ENCODE data around the gene RGS7.
"Not testable (repeated sequence)": the region's sequence is repeated elsewhere in the genome, so short reads cannot be mapped to it uniquely, and the experiment has no call there.

Gene RGS7

DNA sequence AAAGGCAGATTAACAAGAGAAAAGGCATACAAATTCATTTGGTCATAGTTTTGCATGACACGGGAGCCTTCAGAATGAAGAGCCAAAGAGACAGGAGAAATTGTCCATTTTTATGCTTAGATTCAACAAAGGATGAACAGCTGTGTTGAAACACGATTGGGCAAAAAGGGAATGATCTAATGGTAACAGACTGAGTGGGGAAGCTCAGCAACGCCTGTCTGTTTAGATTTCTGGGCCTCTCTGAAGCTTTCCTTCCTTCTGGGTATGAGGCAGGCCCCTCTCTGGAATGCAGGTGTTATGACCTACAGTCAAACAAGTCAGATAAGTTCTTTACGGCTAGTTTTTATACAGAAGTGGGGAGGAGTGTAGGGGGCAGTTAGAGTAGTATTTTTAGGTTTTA lies 154.6 kb downstream of the RGS7 start:
- DNase-seq: no peak

DNA sequence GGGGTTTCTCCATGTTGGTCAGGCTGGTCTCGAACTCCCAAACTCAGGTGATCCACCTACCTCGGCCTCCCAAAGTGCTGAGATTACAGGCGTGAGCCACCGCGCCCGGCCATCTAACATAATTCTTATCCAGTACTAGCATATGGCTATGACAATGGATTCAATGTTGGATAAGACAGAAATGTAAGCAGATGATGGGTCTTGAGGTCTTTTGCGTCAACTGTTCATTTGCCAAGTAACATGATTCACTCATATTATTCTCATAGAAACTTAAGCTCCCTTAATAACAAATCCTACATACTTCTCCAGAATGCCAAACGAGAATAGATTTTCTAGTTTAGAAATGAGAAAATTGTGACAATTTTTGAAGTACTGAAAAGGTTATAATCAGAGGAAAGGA lies 170.3 kb downstream of the RGS7 start:
- no peak for DNase-seq

DNA sequence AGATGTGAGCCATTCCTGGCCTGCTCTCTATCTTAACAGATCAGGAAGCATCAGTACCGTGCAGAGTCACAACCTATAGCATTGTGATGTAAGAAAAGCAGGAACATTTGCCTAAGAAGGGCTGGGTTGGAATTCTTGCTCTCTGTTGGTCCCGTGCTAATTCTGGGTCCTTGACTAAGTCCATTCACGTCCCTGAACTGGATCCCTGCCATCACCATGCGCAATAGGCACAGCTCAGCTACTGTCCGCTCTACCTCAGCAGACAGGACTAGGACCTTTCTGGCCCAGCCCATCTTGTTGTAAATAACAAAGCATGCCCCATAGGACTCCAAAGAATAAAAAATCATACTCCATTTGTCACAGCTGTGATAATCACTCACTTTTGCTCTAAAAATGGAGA lies 175.0 kb downstream of the RGS7 start:
- no peak for DNase-seq

DNA sequence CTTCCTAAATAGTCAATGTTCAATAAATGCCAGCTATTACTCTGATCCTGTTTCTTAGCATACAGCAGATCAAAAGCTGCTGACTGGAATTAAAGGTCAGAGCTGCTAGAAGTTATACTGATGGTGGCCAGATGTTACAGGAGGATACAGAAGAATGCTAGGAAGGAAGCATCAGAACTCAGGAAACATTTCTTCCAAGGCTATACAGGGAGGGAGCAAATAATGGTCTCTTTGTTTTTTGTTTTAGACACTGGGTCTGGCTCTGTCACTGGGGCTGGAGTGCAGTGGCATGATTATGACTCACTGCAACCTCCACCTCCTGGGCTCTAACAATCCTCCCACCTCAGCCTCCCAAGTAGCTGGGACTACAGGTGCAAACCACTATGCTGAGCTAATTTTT lies 175.5 kb downstream of the RGS7 start:
- no peak for DNase-seq

DNA sequence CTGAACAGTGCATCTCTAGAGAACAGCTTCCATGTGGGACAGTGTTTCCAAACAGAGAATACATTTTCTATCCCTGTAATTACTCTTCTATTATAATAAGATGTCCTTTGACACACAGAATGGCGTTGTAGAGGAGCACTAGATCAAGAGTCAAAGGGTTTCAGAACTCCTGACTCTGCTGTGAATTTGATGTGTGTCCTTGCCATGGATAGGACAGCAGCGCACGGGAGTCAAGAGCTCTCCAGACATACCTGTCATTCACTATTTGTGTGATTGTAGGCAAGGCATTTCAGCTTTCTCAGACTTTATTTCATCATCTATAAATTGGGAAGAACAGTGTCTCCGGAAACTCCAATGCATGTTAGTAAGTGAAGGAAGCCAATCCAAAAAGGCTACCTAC lies 176.4 kb downstream of the RGS7 start:
- DNase-seq: no peak

DNA sequence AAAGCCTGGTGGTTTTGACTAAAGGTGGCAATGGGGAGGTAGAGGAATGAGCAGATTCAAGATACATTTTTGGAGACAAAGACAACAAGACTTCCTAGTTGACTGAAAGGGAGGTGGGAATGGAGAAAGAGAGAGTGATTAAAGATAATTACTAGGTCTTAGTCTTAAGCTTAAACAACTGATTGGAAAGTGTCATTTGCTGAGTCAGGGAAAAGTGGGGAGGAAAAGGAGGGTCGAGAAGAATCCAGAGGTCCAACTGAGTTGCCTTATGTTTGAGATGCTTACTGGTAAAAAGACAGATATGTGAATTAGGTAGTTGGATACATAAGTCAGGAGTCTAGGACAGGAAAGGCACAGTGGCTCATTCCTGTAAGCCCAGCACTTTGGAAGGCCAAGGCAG lies 179.3 kb downstream of the RGS7 start:
- DNase-seq: no peak

DNA sequence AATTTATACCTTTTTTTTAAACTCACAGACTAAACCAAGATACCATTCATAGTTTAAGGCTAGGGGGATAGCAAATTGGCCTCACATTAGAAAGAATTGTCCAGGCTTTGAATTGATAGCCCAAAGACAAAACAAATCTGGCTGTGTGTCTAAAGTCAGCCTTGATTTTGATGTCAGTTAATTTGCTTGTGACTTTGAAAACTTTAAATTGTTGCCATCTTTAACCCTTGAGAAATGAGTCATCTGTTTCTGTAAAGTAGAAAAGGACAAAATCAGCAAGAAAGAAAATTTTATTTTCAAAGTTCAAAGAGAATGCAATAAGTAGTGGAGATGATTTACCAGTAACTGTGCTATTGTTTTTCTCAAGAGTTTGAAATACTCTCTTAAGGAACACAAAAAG lies 184.5 kb downstream of the RGS7 start:
- DNase-seq: no peak

DNA sequence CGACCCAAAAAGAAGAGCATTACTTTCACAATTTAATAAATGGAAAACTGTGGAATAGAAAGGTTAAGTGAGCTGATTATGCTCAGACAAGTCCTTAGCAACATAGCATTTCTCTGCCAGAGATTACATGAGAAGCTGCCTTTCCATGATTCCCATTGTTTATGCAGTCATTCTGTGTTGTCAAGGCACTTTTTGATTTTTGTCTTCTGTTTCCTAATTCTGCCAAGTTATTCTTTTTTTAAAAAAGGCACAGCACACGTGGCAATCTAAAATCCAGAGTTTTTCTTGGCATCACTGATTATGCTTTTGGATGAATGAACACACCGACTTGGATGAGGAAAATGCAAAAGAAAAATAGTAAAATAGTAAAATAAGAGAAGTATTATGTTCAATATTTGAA lies 185.0 kb downstream of the RGS7 start:
- DNase-seq: no peak

DNA sequence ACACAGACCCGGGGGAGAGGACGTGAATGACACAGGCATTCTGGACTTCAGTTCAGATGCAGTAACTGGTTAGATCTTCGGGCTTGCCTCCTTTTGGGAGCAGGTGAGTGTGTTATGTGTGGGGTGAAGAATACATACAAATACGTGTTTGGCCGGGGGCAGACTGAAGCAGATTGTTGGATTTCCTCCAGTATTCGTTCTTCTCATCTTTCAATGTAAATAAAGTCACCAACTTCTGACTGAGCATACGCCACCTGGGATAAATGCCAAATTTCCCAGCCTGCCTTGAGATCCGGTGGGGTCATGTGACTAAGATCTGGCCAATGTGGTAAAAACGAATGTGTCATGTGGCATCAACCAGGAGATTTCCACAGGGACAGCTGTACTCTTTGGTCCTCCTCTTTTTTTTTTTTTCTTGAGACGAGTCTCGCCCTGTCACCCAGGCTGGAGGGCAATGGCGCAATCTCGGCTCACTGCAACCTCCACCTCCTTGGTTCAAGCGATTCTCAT lies 189.8 kb downstream of the RGS7 start:
- DNase-seq: no peak

DNA sequence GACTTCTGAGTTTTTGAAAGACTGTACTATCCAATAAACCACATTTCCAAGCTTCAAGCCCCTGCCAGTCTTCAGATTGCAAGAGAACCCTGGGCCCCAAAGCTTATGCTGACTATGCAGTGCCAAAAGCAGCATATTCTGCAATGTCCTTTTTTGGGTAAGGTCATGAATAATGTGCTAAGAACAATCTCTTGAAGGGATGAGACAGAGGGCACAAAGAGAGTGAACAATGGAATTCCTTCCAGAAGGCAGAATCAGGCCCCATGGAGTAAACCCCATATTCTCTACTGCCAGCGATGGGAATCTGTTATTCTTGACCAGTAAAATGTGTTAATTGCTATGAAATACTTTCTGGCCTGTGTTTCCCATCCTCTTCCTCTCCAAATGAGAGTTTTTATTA lies 190.4 kb downstream of the RGS7 start:
- DNase-seq: no peak

DNA sequence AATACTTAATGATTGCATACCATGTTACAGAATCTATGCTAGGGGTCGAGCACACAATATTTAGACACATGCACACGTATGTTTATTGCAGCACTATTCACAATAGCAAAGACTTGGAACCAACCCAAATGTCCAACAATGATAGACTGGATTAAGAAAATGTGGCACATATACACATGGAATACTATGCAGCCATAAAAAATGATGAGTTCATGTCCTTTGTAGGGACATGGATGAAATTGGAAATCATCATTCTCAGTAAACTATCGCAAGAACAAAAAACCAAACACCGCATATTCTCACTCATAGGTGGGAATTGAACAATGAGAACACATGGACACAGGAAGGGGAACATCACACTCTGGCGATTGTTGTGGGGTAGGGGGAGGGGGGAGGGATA lies 191.7 kb downstream of the RGS7 start:
- DNase-seq: not testable (repeated sequence)

DNA sequence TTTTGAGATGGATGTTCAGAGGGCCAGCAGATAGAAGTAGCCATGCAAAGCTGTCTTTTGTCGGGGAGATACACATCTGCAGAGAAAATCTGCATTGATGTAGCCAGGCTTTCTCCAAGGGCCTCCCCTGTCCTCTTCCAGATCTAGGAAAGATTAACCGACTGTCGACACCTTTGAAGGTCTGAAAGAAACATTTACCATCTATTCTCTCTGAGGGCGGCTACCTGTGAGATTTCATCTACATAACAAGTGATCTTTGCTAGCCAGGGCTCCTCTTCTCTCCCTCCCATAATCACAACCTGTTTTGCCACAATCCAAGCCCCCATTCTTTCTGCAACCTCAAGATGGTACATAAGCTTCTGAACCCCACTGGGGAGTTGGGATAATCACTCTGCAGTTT lies 193.6 kb downstream of the RGS7 start:
- no peak for DNase-seq

DNA sequence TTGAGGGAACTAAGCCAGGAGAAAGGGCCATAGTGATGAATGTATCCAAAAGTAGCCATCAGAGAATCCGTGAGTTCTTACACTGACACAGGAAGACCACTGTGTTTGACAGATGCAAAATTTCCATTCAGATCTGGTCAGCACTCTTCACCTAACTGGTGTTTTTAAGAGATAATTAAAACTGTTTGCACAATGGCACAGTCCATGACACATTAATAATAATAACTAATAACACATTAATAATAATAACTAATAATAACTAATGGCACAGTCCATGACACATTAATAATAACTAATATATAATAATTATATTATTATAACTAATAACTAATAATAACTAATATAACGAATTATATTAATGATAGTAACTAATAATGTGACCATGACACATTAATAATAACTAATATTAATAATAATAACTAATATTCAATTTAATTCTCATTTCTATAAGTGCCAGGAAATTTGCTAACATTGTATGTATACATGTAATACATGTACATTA lies 195.8 kb downstream of the RGS7 start:
- DNase-seq: no peak

DNA sequence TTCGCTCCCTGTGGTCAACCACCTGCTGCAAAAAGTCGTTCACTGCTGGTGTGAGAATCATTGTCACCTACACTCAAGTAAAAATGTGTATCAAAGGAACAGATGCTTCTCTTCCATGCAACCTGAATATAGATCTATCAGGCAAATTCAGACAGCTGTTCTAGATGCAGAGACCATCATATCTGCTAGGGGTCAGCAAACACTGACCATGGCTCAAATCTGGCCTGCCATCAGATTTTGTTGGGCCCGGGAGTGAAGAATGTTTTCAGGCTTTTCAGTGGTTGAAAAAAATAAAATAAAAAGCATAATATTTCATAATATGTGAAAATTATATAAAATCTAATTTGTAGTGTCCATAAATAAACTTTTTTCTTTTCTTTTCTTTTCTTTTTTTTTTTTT lies 199.6 kb downstream of the RGS7 start:
- DNase-seq: no peak

DNA sequence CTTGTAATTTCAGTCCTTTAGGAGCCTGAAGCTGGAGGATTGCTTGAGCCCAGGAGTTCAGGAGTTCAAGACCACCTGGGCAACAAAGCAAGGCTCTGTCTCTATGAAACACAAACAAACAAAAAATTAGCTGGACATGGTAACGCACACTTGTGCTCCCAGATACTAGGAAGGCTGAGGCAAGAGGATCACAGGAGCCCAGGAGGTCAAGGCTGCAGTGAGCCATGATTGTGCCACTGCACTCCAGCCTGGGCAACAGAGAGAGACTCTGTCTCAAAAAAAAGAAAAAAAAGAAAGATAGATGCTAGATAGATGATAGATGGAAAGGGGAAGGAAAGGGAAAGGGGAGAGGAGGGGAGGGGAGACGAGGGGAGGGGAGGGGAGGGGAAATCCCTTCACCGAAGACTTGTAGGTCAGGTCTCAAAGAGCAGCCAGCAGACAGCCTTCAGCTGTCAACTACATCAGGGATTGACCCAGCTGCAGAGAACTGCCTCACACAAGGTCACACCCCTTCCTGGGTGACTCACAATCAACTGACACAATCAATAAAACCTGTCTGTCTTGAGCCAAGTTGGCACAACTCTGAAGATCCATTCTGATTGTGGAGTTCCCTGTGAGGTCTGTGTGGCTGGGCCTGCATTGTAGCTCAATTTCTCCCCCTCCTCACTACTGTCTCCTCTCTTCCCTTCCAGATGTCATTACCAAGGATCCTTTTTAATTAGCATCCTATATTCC lies 200.6 kb downstream of the RGS7 start:
- DNase-seq: peak; percentile 14

DNA sequence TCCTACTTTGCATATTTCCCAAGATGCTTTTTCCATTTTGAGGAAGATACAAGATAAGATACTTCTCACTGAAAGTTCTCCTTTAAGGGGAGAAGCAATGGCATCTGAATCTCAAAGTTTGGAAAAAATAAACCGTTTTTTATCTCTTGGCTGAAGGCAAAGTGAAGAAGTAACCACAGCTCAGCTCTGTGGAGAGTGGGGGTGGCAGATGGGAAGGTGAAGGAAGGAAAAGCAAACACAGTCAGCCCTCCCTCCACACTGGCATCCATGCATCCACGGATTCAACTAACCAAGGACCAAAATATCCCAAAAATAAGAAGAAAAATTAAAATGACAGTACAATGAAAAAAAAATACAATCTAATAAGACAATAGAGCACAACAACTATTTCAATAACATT lies 211.1 kb downstream of the RGS7 start:
- no peak for DNase-seq

DNA sequence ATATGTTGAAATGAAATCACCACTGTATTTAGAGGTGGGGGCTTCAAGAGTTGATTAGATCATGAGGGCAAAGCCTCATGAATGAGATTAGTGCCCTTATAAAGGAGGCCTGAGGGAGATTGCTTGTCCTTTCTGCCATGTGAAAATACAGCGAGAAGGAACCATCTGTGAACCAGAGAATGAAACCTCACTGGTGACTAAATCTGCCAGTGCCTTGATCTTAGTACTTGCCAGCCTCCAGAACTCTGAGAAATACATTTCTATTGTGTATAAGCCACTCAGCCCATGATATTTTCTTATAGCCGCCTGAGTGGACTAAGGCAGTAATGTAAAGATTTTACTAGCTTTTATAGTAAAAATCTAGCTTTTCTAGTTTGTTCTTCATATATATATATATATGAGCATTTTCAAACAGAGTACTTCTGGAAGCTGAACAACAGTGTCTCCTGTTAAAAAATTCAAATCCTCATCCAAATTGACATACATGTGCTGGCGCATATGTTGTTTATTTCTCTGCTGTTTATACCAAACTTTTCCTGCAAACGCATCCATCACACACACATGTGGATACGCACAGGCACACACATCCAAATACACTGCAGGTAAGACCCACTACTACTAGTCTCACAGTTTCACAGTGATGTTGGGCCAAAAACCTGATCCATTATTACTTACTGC lies 213.1 kb downstream of the RGS7 start:
- no peak for DNase-seq

DNA sequence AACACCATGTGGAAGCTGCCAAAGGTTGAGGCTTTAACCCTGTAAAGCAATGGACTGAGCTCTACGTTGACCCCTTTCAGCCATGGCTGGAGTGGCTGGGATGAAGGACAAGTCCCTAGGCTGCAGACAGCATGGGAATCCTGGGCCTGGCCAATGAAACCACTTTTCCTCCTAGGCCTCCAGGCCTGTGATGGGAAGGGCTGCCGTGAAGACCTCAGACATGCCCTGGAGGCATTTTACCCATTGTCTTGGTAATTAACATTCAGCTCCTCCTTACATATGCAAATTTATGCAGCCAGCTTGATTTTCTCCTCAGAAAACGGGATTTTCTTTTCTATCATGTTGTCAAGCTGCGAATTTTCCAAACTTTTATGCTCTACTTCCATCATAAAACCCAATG lies 214.5 kb downstream of the RGS7 start:
- DNase-seq: no peak

DNA sequence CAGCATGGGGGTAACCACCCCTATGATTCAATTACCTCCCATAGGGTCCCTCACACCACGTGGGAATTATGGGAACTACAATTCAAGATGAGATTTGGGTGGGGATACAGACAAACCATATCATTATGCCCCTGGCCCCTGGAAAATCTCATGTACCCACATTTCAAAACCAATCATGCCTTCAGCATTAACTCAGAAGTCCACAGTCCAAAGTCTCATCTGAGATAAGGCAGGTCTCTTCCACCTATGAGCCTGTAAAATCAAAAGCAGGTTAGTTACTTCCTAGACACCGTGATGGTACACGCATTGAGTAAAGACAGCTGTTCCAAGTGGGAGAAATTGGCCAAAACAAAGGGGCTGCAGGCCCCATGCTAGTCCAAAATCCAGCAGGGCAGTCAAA lies 215.4 kb downstream of the RGS7 start:
- DNase-seq: not testable (repeated sequence)

DNA sequence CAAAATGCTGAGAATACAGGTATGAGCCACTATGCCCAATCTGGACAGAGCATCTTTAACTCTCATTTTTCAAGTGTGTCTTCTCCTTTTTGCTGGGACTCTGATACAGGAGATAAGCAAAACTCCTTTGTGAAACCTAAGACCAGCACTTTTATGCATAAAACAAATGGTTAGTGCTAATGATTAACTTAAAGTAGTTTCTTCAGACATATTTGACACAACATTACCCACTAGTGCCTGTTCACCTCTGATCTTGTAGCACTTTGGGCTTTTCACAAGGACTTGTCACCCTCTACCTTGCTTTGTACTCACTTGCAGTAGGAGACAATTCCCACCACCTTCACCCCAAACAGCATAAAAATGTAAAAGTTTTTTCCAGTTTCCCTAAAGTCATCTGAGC lies 216.3 kb downstream of the RGS7 start:
- DNase-seq: no peak

DNA sequence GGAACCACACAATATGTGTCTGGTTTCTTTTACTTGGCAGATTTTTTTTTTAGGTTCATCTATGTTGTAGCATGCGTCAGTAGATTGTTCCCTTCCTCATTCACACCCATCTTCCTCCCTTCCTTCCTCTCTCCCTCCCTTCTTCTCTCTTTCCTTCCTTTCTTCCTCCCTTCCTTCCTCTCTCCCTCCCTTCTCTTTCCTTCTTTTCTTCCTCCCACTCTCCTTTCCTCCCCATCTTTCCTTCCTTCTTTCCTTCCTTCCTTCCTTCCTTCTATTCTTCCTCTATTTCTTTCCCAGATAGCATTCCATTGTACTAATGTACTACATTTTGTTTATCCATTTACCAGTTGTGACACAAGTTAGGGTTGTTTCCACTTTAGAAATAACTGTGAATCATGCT lies 218.0 kb downstream of the RGS7 start:
- DNase-seq: no peak

DNA sequence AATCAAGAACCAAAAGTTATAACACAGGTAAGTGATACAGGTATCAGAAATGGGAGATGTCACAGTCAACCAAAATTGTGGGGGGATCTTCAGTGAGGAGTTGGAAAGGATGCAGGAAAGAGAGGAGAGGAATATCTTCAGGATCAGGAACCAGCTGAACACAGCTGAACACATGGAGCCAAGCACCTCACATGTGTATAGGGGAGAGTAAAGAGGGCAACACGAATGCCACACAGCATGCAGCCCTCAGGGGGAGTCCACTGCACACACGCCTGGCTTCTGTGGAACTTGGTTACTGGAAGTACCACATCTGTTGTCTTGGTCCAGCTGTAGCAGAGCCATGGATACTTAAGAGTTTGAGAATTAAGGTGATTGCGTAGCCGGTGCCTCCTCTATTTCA lies 218.8 kb downstream of the RGS7 start:
- no peak for DNase-seq

DNA sequence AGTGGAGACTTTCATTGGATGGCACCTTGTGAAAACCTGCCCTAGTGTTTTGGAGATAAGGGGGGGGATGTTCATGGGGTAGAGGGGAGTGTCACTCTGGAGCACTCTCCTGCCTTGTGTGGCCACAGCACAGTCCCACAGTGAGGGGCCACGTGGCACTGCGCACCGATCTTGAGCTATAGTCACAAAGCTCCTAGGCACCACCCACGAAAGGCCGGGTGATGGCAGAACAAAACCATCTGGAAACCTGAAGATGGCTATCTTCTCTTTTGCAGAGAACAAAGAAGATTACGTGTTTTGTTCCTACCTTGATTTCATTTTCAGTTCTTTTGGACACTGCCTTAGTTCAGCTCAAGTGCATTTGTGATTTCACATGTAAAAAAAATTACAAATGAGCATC lies 220.6 kb downstream of the RGS7 start:
- DNase-seq: no peak

DNA sequence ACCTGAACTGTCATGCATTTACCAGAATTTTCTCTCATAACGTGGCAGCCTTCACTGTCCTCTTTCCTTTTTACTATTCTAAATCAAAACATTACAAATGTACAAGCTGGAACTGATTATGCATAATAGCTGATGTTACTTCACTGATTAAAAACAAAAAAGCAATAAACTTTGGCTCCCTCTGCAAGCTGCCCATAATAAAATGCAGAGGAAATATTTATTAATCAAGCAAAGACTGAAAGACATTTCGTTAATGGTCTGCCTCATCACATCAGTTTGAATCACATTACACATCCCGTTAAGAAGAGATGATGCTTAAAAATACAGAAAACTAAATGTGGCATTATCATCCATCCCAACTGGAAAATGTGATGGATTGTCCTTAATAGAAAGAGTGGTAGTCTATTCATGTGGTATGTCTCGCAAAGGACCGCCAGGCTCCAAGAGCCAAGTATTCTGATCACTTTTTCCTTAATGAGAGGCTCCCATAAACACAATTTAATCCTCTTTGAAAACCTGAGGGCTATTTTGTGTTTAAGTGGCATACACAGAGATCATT lies 225.3 kb downstream of the RGS7 start:
- no peak for DNase-seq

Data from fibroblast of skin of right quadriceps (primary cell).